ENCODE results near the gene SERAC1. TPM values are rescaled to one million over a fixed set of nuclear protein-coding genes. Genes with fewer than 3 reads are reported as not detected.
A peak's percentile ranks its signal among the peaks of the same experiment; 100 is the strongest.

Gene SERAC1
- total RNA-seq, 1 experiment from 2014 or later, result 4.3 TPM

DNA sequence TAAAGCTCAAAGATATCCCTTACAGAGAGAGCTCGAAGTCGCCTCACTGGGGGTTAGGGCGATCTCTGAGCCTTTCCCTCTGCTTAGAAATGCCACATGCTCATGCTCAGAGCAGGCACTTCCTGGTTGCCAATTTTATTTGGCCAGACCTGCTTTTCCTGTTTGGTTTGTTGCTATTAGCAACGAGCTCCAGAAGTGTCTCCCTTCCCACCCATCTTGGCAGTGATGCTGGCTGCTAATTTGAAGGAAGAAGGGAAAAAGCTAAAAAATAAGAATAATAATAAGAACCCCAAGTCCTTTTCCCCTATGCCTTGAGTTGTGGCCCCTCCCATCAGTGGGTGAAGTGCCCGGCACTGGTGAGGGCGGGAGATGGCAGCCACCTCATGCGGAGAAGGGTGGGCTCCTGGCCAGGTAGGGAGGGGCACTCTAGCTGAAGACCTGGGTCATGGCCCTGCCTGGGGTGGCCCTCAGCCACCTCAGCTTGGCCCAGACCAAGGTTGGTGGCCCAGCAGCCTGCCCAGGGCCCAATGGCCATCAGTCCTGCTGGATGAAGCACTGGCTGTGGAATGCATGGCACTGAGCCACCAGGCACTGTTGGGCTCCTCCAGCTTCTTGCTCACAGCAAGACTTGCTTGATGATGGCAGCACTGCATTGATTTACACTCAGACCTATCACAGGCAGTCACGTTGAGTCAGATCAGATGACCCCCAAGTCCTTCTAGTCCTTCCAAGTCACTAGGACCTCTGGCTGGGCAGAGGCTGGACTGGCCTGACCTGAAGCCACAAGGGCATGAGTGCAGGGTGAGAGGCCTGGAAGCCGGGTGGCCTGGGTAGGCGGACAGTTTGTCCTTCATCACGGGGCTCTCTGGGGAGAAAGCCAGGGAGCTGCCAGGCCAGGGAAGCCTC, 107.4 kb downstream of the SERAC1 start:
- DNase-seq (ENCODE audit: low read depth), result peak; percentile 83

Other genes starting within 250 kb of the SERAC1 start
- gene SYNJ2, start 186.4 kb downstream of the SERAC1 start, total RNA-seq (2014; rRNA removed; shearing (Covaris generic)), result 64.7 and 68.5 TPM in 2 replicates
- 6.9 and 7.6 TPM in 2 replicates for gene GTF2H5, start 88 bp upstream of the SERAC1 start, total RNA-seq (2014; rRNA removed; shearing (Covaris generic))
- gene TULP4, start 144.2 kb upstream of the SERAC1 start, total RNA-seq (2014; rRNA removed; shearing (Covaris generic)), result 24.9 and 27.8 TPM in 2 replicates